K562 (cell line): ENCODE measurements around the gene MZB1. TPM values are rescaled to one million over a fixed set of nuclear protein-coding genes. Genes with fewer than 3 reads are reported as not detected.
A peak's percentile ranks its signal among the peaks of the same experiment; 100 is the strongest.

Experiments
- ATAC-seq: fragments of 200-7000 bp; cut with Tn5 transposase; 3 replicates; pipeline ENCODE4 v1.9.1; 2020; ENCODE audit warnings: moderate library complexity
- BruUV-seq: library from RNA; stranded (reverse); fragments of 400-500 nt; replicated peaks from 2 replicates; lab custom pipeline; 2021; lab: Mats Ljungman, UMichigan
- CTCF ChIA-PET: fragments of 300-600 bp; formaldehyde crosslinking; extraction: SDS; loops from one replicate; lab custom pipeline; 2021; ENCODE audit warnings: low intra/inter-chr PET ratio; lab: Yijun Ruan, JAX
- POLR2A ChIA-PET: fragments of 300-600, 350-650 bp; sonication (Branson Sonifier 250); formaldehyde crosslinking; extraction: SDS; loops from one replicate; lab custom pipeline; 2021; ENCODE audit warnings: antibody characterized with exemption, inconsistent platforms; lab: Yijun Ruan, JAX
- DNase-seq, 4 experiments: peaks; one replicate each; pipeline versions ENCODE4 v3.0.0 to v3.0.0-alpha.2; 2011 to 2018; ENCODE audit warnings: low spot score in 3 of 4, mixed read lengths in 3 of 4; ENCODE audit errors: extremely low read depth in 1 of 4
- FAIRE-seq: peaks from 2 replicates; lab custom pipeline; 2011; peaks lifted over from hg19 to GRCh38; lab: Jason Lieb, UNC
- H2AFZ ChIP-seq: 2 replicates; pipeline ENCODE4 v1.6.0; 2011; ENCODE audit warnings: low read depth, low read length, control low read depth, inconsistent platforms
- H3K27ac ChIP-seq: fragments of 200-600 bp; 3 replicates; pipeline ENCODE4 v1.8.0; 2011; ENCODE audit warnings: low read depth, mild to moderate bottlenecking, control low read depth, inconsistent platforms, low read length, moderate library complexity, mixed read lengths; ENCODE audit errors: extremely low read depth
- H3K27me3 ChIP-seq, 2 experiments: fragments of 300-600 bp in 1 of 2; 2 replicates in 1 of 2; 3 replicates in 1 of 2; pipeline versions ENCODE4 v1.6.0 to v1.8.0; 2011; ENCODE audit warnings: inconsistent platforms in 2 of 2, low read length in 2 of 2, mild to moderate bottlenecking in 1 of 2, mixed read lengths in 1 of 2, moderate library complexity in 1 of 2; ENCODE audit not compliant: control insufficient read depth in 2 of 2, insufficient read depth in 2 of 2
- H3K36me3 ChIP-seq: fragments of 300-600 bp; 3 replicates; pipeline ENCODE4 v1.8.0; 2011; ENCODE audit warnings: mild to moderate bottlenecking, low read length, inconsistent platforms; ENCODE audit not compliant: control insufficient read depth, insufficient read depth
- H3K4me1 ChIP-seq, 2 experiments: fragments of 200-600 bp in 1 of 2; replicated peaks in 1 of 2; 2 replicates in 1 of 2; 3 replicates in 1 of 2; pipeline versions ENCODE4 v1.5.1 to v1.8.0; 2011; ENCODE audit warnings: inconsistent platforms in 2 of 2, low read length in 2 of 2, mild to moderate bottlenecking in 1 of 2, mixed read lengths in 1 of 2, moderate library complexity in 1 of 2; ENCODE audit not compliant: control insufficient read depth in 2 of 2, insufficient read depth in 2 of 2
- H3K4me2 ChIP-seq: 2 replicates; pipeline ENCODE4 v1.6.1; 2011; ENCODE audit warnings: low read length, control low read depth, inconsistent platforms, mixed read lengths; ENCODE audit not compliant: insufficient read depth
- H3K4me3 ChIP-seq: fragments of 200-600 bp; sonication (generic), shearing (Covaris generic); 2 replicates; pipeline ENCODE4 v1.5.1; 2016; ENCODE audit warnings: control low read depth, inconsistent platforms
- H3K79me2 ChIP-seq: fragments of 200-600 bp; 3 replicates; pipeline ENCODE4 v1.8.0; 2011; ENCODE audit warnings: low read length, inconsistent platforms; ENCODE audit not compliant: control insufficient read depth, insufficient read depth
- H3K9ac ChIP-seq, 2 experiments: 2 replicates each; pipeline versions ENCODE4 v1.6.0 to v1.6.1; 2011; ENCODE audit warnings: low read depth in 2 of 2, low read length in 2 of 2, control low read depth in 1 of 2, inconsistent platforms in 1 of 2, mild to moderate bottlenecking in 1 of 2, mixed read lengths in 1 of 2; ENCODE audit not compliant: insufficient read depth in 1 of 2
- H3K9me1 ChIP-seq: one replicate; pipeline ENCODE4 v1.6.0; 2011; ENCODE audit warnings: inconsistent platforms, mild to moderate bottlenecking, low read length, moderate library complexity; ENCODE audit not compliant: control insufficient read depth, insufficient read depth
- H3K9me3 ChIP-seq: replicated peaks from 2 replicates; pipeline ENCODE4 v1.5.1; 2011; ENCODE audit warnings: low read depth, low read length, inconsistent platforms; ENCODE audit not compliant: control insufficient read depth, insufficient read depth
- H4K20me1 ChIP-seq: replicated peaks from 2 replicates; pipeline ENCODE4 v1.6.1; 2011; ENCODE audit warnings: low read length, inconsistent platforms, mixed read lengths; ENCODE audit not compliant: control insufficient read depth, insufficient read depth
- BACH1 ChIP-seq: fragments of 200-800 bp; sonication (Bioruptor generic); IDR thresholded peaks from 2 replicates; pipeline ENCODE4 v1.6.1; 2016; ENCODE audit warnings: missing genetic modification characterization, missing compliant biosample characterization
- BHLHE40 ChIP-seq: IDR thresholded peaks from 2 replicates; pipeline ENCODE4 v1.6.1; 2011; ENCODE audit warnings: low read length, improper control_type of control experiment
- LEF1 ChIP-seq: fragments of 450-650 bp; IDR thresholded peaks from 2 replicates; pipeline ENCODE4 v1.6.1; 2016; ENCODE audit warnings: mild to moderate bottlenecking
- MLLT1 ChIP-seq, 2 experiments: fragments of 450-650 bp; IDR thresholded peaks; 2 replicates each; pipeline ENCODE4 v1.6.1; 2016
- NFE2 ChIP-seq: IDR thresholded peaks from 2 replicates; pipeline ENCODE4 v1.6.1; 2014; ENCODE audit warnings: antibody characterized with exemption, low read depth
- NFIC ChIP-seq: fragments of 450-650 bp; IDR thresholded peaks from 2 replicates; pipeline ENCODE4 v1.6.1; 2017; ENCODE audit warnings: mild to moderate bottlenecking, inconsistent platforms
- PHB2 ChIP-seq: fragments of 450-650 bp; IDR thresholded peaks from 2 replicates; pipeline ENCODE4 v1.6.1; 2017; ENCODE audit warnings: low read depth
- POLR2H ChIP-seq: IDR thresholded peaks from 2 replicates; pipeline ENCODE4 v1.6.1; 2016; ENCODE audit warnings: missing genetic modification characterization, low read depth, mild to moderate bottlenecking, control low read depth, missing compliant biosample characterization, moderate library complexity
- PTTG1 ChIP-seq: fragments of 450-650 bp; IDR thresholded peaks from 2 replicates; pipeline ENCODE4 v1.6.1; 2016; ENCODE audit warnings: low read depth, mild to moderate bottlenecking, missing genetic modification characterization, missing compliant biosample characterization
- STAT5B ChIP-seq: fragments of 250-450 bp; sonication (Bioruptor Pico); IDR thresholded peaks from 2 replicates; pipeline ENCODE4 v1.8.0; 2021; ENCODE audit warnings: mild to moderate bottlenecking, inconsistent platforms
- TAF7 ChIP-seq: fragments of 450-650 bp; IDR thresholded peaks from 2 replicates; pipeline ENCODE4 v1.6.1; 2016; ENCODE audit warnings: missing genetic modification characterization, missing compliant biosample characterization
- USF2 ChIP-seq: sonication (generic); formaldehyde crosslinking; IDR thresholded peaks from 2 replicates; pipeline ENCODE4 v1.5.0; 2020; ENCODE audit warnings: missing genetic modification reagents
- ZNF146 ChIP-seq: IDR thresholded peaks from one replicate; pipeline ENCODE4 v1.6.1; 2018; ENCODE audit warnings: missing compliant biosample characterization; ENCODE audit not compliant: unreplicated experiment
- WGBS: fragments of 100-300 bp; shearing (Covaris generic); methylation state at CpG from one replicate; pipeline ENCODE4 v1.1.6; 2016; ENCODE audit warnings: low coverage, mixed read lengths; ENCODE audit not compliant: insufficient coverage; ENCODE audit errors: missing lambda C conversion rate; 5-methylcytosine and 5-hydroxymethylcytosine counted together
- in situ Hi-C: fragments of 300-500 bp; cut with MboI; formaldehyde crosslinking; loops from 4 replicates; pipeline ENCODE4 v1.15.0; 2018; ENCODE audit warnings: inconsistent platforms, mixed read lengths
- intact Hi-C: fragments of 100-400 bp; cut with micrococcal nuclease; formaldehyde crosslinking; loops from 2 replicates; pipeline ENCODE4 v1.14.2; 2022
- polyA plus RNA-seq, 8 experiments: library from polyadenylated mRNA; depleted of rRNA in 4 of 8; stranded (reverse) in 5 of 8; unstranded in 3 of 8; fragments of >200 nt; fragmentation: Nextera tagmentation in 2 of 8; fragmentation: Illumina TruSeq in 1 of 8; extraction: Ambion mirVana in 2 of 8; extraction: Trizol in 1 of 8; gene quantifications; 2 replicates each; pipeline versions ENCODE4 v1.2.1 to v1.2.3, GENCODE V29; 2011 to 2014; ENCODE audit warnings: inconsistent platforms in 1 of 8, missing spikeins in 1 of 8
- total RNA-seq, 7 experiments: library from RNA; depleted of rRNA in 6 of 7; stranded (reverse); fragments of >200 nt in 6 of 7; fragmentation: Illumina TruSeq in 2 of 7; extraction: Trizol in 2 of 7; gene quantifications; 2 replicates each; pipeline versions ENCODE4 v1.2.1 to v1.2.3, GENCODE V29; 2011 to 2021; ENCODE audit warnings: low replicate concordance in 1 of 7

MZB1 gene
- total and polyA plus RNA-seq, 9 of the 15 experiments (the other 6 are each of a cell fraction or from before 2014, with no cell fraction given), result 0.13 to 0.31 TPM; not detected in 7

DNA sequence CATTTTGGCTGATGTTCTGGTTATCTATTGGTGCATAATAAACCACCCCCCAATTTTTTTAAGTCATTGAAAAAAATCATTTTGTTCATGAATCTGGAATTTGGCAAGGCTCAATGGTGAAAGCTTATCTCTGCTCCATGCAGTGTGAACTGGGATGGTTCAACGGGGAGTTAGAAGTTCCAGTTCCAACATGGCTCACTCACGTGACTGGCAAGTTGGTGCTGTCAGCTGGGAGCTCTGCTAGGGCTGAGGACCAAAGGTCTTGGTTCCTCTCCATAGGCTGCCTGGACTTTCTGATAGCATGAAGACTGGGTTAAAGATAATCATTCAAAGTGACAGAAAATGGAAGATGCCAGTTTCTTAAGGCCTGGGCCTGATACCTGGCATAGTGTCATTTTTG, 17.2 kb upstream of the MZB1 start:
- H3K27ac ChIP-seq, result no peak overlapping the region
- CTCF ChIA-PET, result no interaction called here

GRCh38 chr5:139404484-139404840, 14.7 kb upstream of the MZB1 start:
- peaks cover 11 to 15% of the 10 kb centered on the region in 2 experiments; a peak in 4 of 5 replicates for H3K4me1 ChIP-seq
- WGBS, result 50% methylated on average over 5 of the region's 5 CpGs
- POLR2A ChIA-PET, result interaction anchor here (0.6 to 1.6 kb wide), 5 partner anchors 10 to 370 kb away, joined by 3 to 5 read pairs (median 3); no protein-coding TSS in a partner anchor
- TF ChIP-seq ZNF146 (CRISPR knock-in tag), result no peak
- TF ChIP-seq STAT5B (CRISPR knock-in tag), result no peak
- TF ChIP-seq PTTG1 (tag), result no peak
- peak; percentile 42; the same call in 1 of the 2 replicates for TF ChIP-seq BACH1
- TF ChIP-seq NFIC, result 0 out of 2 replicates have a peak, but pooled peaks have one; percentile 6
- peak; percentile 47; the same call in 1 of the 2 replicates for TF ChIP-seq LEF1
- TF ChIP-seq MLLT1 (IDR thresholded peaks at IDR 0.05), result 0 out of 4 replicates have a peak, but pooled peaks have one; percentile 15 to 29
- TF ChIP-seq TAF7 (tag), result 0 out of 2 replicates have a peak, but pooled peaks have one; percentile 28
- 0 out of 2 replicates have a peak, but pooled peaks have one; percentile 20 for TF ChIP-seq POLR2H (tag)
- 0 out of 2 replicates have a peak, but pooled peaks have one; percentile 24 for TF ChIP-seq PHB2

More for the DNA sequence above, 17.2 kb upstream of the MZB1 start:
- Histone ChIP-seq H3K4me2 (no peak overlapping the region), H3K27me3 (no peaks in the 10 kb centered on the region), H3K36me3 (no peaks in the 10 kb centered on the region), H2AFZ (no peak overlapping the region), H3K4me1 (peaks cover 6 to 12% of the 10 kb centered on the region in 2 experiments; a peak in 4 of 5 replicates), H4K20me1 (no peaks in the 10 kb centered on the region), H3K9me1 (no peaks in the 10 kb centered on the region), H3K4me3 (no peak overlapping the region), H3K9ac (no peak overlapping the region), H3K9me3 (no peaks in the 10 kb centered on the region), H3K79me2 (no peaks in the 10 kb centered on the region)
- WGBS, result 33% methylated on average over 2 of the region's 2 CpGs
- ATAC-seq, result no peak
- in situ Hi-C loops, result no loop called here
- no TSS peak for BruUV-seq
- intact Hi-C loops, result no loop called here
- DNase-seq, result no peak
- TF ChIP-seq NFE2, result no peak
- peak; percentile 61 for TF ChIP-seq BHLHE40
- peak; percentile 31; the same call in 1 of the 2 replicates for TF ChIP-seq USF2 (CRISPR knock-in tag)
- FAIRE-seq, result no peak
- POLR2A ChIA-PET, result interaction anchor here (0.6 to 1.8 kb wide), 4 partner anchors 8 to 107 kb away, joined by 3 to 5 read pairs (median 4); no protein-coding TSS in a partner anchor

More at GRCh38 chr5:139404484-139404840, 14.7 kb upstream of the MZB1 start:
- ATAC-seq (no peak), FAIRE-seq (no peak), DNase-seq (no peak)
- intact Hi-C loops (loop anchor here (5.0 kb wide), 1 partner anchor 62 kb away; the partner anchor contains the start of gene PAIP2), in situ Hi-C loops (no loop called here)
- BruUV-seq, result no TSS peak
- 0 out of 3 replicates have a peak, but pooled peaks cover 2% of the 10 kb centered on the region for H3K36me3 ChIP-seq
- H3K4me3 ChIP-seq, result peak overlapping the region; percentile 50
- H3K9me3 ChIP-seq, result no peaks in the 10 kb centered on the region
- no peaks in the 10 kb centered on the region for H3K27me3 ChIP-seq
- no peaks in the 10 kb centered on the region for H3K79me2 ChIP-seq
- H3K4me2 ChIP-seq, result peak overlapping the region; percentile 99
- peak overlapping the region; percentile 97 for H2AFZ ChIP-seq
- H3K9ac ChIP-seq, result peak overlapping the region; percentile 73 to 88
- no peaks in the 10 kb centered on the region for H3K9me1 ChIP-seq
- H4K20me1 ChIP-seq, result no peaks in the 10 kb centered on the region
- peak overlapping the region; percentile 90 for H3K27ac ChIP-seq
- CTCF ChIA-PET, result no interaction called here
